K562 (cell line): ENCODE data around the gene SLC16A4. TPM values are rescaled to one million over a fixed set of nuclear protein-coding genes. Genes with fewer than 3 reads are reported as not detected.
A peak's percentile ranks its signal among the peaks of the same experiment; 100 is the strongest.

Source experiments
- CAMTA2 ChIP-seq: fragments of 250-450 bp; sonication (Bioruptor Pico); conservative IDR thresholded peaks from 2 replicates; pipeline ENCODE4 v1.5.1; 2022
- CBFB ChIP-seq: sonication (generic); formaldehyde crosslinking; IDR thresholded peaks from 2 replicates; pipeline ENCODE4 v1.4.0; 2020; ENCODE audit warnings: mild to moderate bottlenecking, missing genetic modification reagents
- EZH2 ChIP-seq: IDR thresholded peaks from 2 replicates; pipeline ENCODE4 v1.6.1; 2012; ENCODE audit warnings: low read depth, mild to moderate bottlenecking, inconsistent platforms, low read length, borderline replicate concordance
- GTF2B ChIP-seq: IDR thresholded peaks from 2 replicates; pipeline ENCODE4 v1.6.1; 2011; ENCODE audit not compliant: insufficient read length; ENCODE audit errors: extremely low read depth
- HNRNPUL1 ChIP-seq: fragments of 200-400 bp; formaldehyde crosslinking; IDR thresholded peaks from 2 replicates; pipeline ENCODE4 v1.6.1; 2017; ENCODE audit warnings: low read length
- MECOM ChIP-seq: fragments of 250-450 bp; sonication (Bioruptor Pico); IDR thresholded peaks from 2 replicates; pipeline ENCODE4 v1.8.0; 2022; ENCODE audit warnings: inconsistent platforms
- MEIS2 ChIP-seq: fragments of 450-650 bp; IDR thresholded peaks from 2 replicates; pipeline ENCODE4 v1.6.1; 2014; ENCODE audit warnings: mild to moderate bottlenecking; ENCODE audit not compliant: partially characterized antibody
- SUPT5H ChIP-seq: fragments of 450-650 bp; IDR thresholded peaks from 2 replicates; pipeline ENCODE4 v1.6.1; 2016
- TARDBP ChIP-seq: fragments of 450-650 bp; IDR thresholded peaks from 2 replicates; pipeline ENCODE4 v1.6.1; 2016
- ZBTB40 ChIP-seq, 2 experiments: fragments of 450-650 bp in 1 of 2; sonication (generic) in 1 of 2; formaldehyde crosslinking in 1 of 2; IDR thresholded peaks; 2 replicates each; pipeline versions ENCODE4 v1.7.1 to v1.9.0; 2016 to 2022; ENCODE audit warnings: inconsistent platforms in 1 of 2, mild to moderate bottlenecking in 1 of 2, missing genetic modification reagents in 1 of 2
- ZFP30 ChIP-seq: fragments of 250-450 bp; sonication (Bioruptor Pico); IDR thresholded peaks from 2 replicates; pipeline ENCODE4 v1.8.0; 2022; ENCODE audit warnings: moderate library complexity, mild to moderate bottlenecking, inconsistent platforms, borderline replicate concordance
- ZNF174 ChIP-seq: fragments of 250-450 bp; sonication (Bioruptor Pico); IDR thresholded peaks from 2 replicates; pipeline ENCODE4 v1.4.0; 2020; ENCODE audit warnings: mild to moderate bottlenecking
- ZNF695 ChIP-seq: fragments of 450-650 bp; formaldehyde crosslinking; IDR thresholded peaks from 2 replicates; pipeline ENCODE4 v1.4.0; 2020; ENCODE audit warnings: mild to moderate bottlenecking, moderate library complexity
- polyA plus RNA-seq, 8 experiments: library from polyadenylated mRNA; depleted of rRNA in 4 of 8; stranded (reverse) in 5 of 8; unstranded in 3 of 8; fragments of >200 nt; fragmentation: Nextera tagmentation in 2 of 8; fragmentation: Illumina TruSeq in 1 of 8; extraction: Ambion mirVana in 2 of 8; extraction: Trizol in 1 of 8; gene quantifications; 2 replicates each; pipeline versions ENCODE4 v1.2.1 to v1.2.3, GENCODE V29; 2011 to 2014; ENCODE audit warnings: inconsistent platforms in 1 of 8, missing spikeins in 1 of 8
- total RNA-seq, 7 experiments: library from RNA; depleted of rRNA in 6 of 7; stranded (reverse); fragments of >200 nt in 6 of 7; fragmentation: Illumina TruSeq in 2 of 7; extraction: Trizol in 2 of 7; gene quantifications; 2 replicates each; pipeline versions ENCODE4 v1.2.1 to v1.2.3, GENCODE V29; 2011 to 2021; ENCODE audit warnings: low replicate concordance in 1 of 7
- TF ChIP-seq, protein P1 (sequence below): fragments of 200-800 bp; sonication (Bioruptor generic); IDR thresholded peaks from 2 replicates; pipeline ENCODE4 v1.6.1; 2017; ENCODE audit warnings: missing genetic modification characterization, missing compliant biosample characterization
- TF ChIP-seq, protein P2 (sequence below): fragments of 450-650 bp; IDR thresholded peaks from 2 replicates; pipeline ENCODE4 v1.6.1; 2018; ENCODE audit warnings: mild to moderate bottlenecking, low read depth; ENCODE audit not compliant: partially characterized antibody

The SLC16A4 gene
- total and polyA plus RNA-seq, 9 of the 15 experiments (the other 6 are each of a cell fraction or from before 2014, with no cell fraction given) = 0.04 to 0.31 (median 0.18) TPM; not detected in 1

GRCh38 chr1:110339407-110340206 lies 51.2 kb downstream of the SLC16A4 start (continued):
- TF ChIP-seq, protein P1, sequence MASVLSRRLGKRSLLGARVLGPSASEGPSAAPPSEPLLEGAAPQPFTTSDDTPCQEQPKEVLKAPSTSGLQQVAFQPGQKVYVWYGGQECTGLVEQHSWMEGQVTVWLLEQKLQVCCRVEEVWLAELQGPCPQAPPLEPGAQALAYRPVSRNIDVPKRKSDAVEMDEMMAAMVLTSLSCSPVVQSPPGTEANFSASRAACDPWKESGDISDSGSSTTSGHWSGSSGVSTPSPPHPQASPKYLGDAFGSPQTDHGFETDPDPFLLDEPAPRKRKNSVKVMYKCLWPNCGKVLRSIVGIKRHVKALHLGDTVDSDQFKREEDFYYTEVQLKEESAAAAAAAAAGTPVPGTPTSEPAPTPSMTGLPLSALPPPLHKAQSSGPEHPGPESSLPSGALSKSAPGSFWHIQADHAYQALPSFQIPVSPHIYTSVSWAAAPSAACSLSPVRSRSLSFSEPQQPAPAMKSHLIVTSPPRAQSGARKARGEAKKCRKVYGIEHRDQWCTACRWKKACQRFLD (CRISPR knock-in tag) = no peak
- TF ChIP-seq CBFB (CRISPR knock-in tag) (no peak), ZNF174 (CRISPR knock-in tag) (no peak), EZH2 (no peak), MEIS2 (peak; percentile 13), CAMTA2 (CRISPR knock-in tag) (no peak), HNRNPUL1 (no peak), SUPT5H (peak; percentile 98), ZBTB40 (IDR thresholded peaks at IDR 0.05) (no peak; the same call in none of the 2 replicates), ZBTB40 (CRISPR knock-in tag; IDR thresholded peaks at IDR 0.05) (0 out of 2 replicates have a peak, but pooled peaks have one; percentile 27), MECOM (CRISPR knock-in tag) (no peak), TARDBP (no peak), ZFP30 (no peak), ZNF695 (CRISPR knock-in tag) (no peak), GTF2B (no peak)
- TF ChIP-seq, protein P2, sequence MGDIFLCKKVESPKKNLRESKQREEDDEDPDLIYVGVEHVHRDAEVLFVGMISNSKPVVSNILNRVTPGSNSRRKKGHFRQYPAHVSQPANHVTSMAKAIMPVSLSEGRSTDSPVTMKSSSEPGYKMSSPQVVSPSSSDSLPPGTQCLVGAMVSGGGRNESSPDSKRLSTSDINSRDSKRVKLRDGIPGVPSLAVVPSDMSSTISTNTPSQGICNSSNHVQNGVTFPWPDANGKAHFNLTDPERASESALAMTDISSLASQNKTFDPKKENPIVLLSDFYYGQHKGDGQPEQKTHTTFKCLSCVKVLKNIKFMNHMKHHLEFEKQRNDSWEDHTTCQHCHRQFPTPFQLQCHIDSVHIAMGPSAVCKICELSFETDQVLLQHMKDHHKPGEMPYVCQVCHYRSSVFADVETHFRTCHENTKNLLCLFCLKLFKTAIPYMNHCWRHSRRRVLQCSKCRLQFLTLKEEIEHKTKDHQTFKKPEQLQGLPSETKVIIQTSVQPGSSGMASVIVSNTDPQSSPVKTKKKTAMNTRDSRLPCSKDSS = no peak
